ENCODE measurements around the gene XRCC3.

Gene XRCC3

DNA sequence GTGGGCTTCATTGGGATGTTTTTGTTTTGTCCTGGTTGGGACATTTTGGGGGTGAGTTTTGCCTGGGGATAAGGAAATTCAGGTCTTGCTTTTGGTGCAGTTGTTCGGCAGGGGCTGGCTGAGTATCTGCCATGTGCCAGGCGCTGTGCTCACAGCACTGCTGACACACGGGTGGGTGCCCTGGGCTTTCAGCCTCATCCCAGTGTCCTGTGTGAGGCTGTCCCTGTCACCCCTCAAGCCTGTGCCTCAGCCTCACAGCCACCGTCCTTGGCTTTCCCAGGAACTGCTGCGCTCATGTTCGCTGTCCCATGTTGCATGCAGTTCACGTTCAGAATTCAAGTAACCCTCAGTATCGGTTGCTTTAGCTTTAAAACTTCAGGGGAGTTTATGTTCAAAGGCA lies 24.9 kb downstream of the XRCC3 start:
- DNase-seq: no peak

- no peak for DNase-seq
Observed at GRCh38 chr14:103688906-103689902, 26.0 kb downstream of the XRCC3 start.

- DNase-seq: no peak
Observed at GRCh38 chr14:103688441-103688840, 26.8 kb downstream of the XRCC3 start.

GRCh38 chr14:103687712-103688111 lies 27.5 kb downstream of the XRCC3 start:
- no peak for DNase-seq

DNA sequence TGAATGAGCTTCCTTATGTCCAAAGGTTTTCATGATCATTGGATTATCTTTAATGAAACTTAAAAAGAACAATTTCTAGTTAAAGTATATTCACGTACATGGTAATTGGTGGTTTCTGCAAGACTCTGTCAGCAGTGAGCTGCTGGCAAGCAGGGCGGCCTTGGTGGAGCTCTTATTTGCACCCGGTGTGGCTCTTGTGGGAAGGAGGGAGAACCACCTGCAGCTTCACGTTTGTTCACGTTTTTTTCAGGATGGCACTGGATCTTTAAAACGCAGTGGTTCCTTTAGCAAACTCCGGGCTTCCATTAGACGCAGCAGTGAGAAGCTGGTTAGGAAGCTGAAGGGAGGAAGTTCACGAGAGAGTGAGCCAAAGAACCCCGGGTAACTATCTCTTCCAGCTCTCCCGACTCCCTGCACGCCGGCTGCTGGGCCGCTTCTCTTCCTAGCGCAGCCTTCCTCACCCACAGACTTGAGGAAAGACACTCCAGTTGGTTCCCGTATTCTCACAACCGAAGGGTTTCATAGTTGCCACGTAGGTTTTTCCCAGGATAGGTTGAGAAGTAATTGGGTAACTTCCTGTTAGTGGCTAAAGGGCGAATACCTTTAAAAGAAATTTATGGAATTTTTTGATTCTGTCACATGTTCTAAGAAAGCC lies 28.3 kb downstream of the XRCC3 start:
- DNase-seq: no peak

GRCh38 chr14:103685276-103686211 lies 29.7 kb downstream of the XRCC3 start:
- no peak for DNase-seq

DNA sequence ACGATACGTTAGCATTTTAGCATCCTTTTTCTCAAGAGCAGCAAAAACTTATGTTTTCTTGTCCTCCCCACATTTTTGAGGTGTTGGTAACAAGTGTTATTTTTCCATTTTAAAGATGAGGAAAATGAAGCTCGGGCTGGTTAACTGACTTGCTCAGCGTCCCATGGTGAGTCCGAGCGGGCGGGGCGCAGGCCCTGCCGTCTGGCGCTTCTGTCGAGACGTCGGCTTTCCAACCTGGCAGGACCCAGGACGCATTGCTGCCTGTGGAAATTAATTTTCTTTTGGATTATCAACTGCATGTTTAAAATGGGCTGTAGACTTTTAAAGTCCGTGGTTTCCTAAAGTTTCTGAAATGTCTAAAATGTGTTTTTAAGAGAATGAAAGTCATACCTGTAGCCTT lies 30.4 kb downstream of the XRCC3 start:
- DNase-seq: no peak

DNA sequence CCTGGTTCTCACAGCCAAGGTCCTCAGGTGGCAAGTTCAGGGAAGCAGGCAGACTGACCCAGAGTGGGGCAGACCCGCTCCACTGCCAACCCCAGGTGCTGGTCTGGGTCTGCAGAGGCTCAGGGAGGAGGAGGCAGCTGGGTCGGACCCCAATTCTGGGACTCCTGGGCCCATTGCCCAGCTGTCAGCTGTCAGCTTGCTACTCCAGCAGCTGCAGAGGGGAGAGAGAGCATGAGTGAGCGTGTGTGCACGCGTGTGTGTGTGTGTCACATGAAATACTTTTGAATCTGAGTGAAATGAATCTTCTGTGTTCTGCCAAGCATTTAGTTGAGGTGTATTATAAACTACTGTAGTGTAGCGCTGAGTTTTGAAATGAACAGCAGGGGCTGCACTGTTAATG lies 30.8 kb downstream of the XRCC3 start:
- DNase-seq: no peak

DNA sequence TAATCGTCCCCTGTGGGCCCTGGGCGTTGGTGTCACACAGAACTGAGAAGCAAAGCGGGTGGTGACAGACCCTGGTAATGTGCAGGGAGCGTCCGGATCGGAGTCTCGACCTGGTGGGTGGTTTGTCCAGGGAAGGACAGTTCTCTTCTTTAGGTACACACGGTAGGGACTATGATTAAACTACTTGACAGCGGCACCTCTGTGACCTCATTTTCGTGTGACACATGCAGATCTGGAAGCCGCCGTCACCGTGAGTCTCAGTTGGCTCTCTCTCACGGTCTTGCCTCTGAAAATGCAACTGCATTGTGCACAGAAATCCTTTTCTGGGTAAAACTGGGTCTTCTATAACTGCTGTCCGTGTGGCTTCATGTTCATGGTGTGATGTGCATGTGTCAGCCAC lies 32.1 kb downstream of the XRCC3 start:
- DNase-seq: no peak

GRCh38 chr14:103680491-103681231 lies 34.6 kb downstream of the XRCC3 start:
- DNase-seq: no peak

GRCh38 chr14:103679351-103679750 lies 35.9 kb downstream of the XRCC3 start:
- DNase-seq: peak; percentile 36

DNA sequence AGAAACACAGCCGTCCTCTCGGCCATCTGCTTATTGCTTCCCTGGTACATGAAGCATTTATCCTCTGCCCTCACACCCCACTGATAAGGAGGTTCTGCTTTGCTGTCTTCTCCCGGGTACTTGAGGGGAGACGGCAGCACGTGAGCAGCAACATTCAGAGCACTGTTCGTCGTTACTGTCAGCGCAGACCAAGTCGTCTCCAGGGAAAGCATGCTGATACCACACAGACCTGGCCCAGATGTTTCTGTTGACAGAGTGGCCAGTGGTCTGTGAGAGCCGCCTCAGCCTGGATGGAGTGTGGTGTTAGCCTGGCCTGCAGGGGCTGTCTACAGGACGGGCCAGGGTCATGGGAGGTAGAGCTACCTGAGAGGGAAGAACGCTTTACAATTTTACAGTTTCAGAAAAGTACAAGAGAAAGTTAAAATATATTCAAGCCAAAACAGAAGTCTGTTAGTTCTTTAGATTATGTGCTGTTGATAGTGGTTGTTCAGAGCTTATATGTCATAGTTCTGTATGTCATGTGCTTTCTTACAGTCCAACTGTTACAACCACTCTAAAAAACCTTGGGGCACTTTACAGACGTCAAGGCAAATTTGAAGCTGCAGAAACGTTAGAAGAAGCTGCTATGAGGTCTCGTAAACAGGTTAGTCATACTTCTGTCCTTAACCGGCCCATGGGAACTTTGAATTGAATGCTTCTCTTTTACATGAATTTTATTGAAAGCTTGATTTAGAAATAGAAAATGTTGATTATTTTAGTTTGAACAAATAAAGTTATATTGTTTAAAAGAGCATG lies 38.2 kb downstream of the XRCC3 start:
- no peak for DNase-seq

DNA sequence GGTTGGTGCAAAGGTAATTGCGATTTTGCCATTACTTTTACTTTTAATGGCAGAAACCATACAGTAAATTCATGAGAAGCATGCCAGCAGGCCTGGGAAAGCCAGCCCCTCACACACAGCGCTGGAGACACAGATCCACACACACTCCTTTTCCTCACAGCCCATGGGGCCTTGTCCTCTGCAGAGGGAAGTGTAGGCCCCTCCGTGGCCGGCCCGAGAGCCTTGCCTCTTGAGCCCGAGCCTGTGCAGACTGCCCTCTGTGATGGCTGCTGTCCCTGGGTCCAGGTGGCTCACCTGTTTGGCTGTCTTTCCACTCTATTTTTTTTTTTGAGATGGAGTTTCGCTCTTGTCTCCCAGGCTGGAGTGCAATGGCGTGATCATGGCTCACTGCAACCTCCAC lies 39.3 kb downstream of the XRCC3 start:
- no peak for DNase-seq

GRCh38 chr14:103671911-103672310 lies 43.3 kb downstream of the XRCC3 start:
- no peak for DNase-seq

- DNase-seq: no peak
Observed at GRCh38 chr14:103669370-103669769, 45.9 kb downstream of the XRCC3 start.

- no peak for DNase-seq
Observed at GRCh38 chr14:103668117-103668516, 47.1 kb downstream of the XRCC3 start.

- DNase-seq: no peak
Observed at GRCh38 chr14:103667671-103668070, 47.6 kb downstream of the XRCC3 start.

DNA sequence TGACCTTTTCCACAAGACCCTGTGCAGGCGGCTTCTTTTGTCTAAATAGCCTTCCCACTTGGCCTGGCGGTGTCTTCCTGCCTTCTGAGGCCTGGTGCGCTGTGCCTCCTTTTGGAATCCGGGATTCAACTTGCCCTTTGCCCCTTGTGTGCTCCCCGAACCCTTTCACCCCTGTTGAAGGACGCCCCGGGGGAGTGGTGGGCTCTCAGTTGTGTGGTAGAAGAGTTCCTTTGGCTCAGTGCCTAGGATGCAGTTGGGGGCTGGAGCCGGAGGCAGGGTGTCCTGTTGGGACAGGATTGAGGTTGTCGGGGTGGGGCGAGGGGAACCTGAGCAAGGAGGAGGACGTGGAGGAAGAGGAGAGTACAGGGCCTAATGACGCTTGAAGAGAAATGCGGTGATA lies 51.7 kb downstream of the XRCC3 start:
- no peak for DNase-seq

DNA sequence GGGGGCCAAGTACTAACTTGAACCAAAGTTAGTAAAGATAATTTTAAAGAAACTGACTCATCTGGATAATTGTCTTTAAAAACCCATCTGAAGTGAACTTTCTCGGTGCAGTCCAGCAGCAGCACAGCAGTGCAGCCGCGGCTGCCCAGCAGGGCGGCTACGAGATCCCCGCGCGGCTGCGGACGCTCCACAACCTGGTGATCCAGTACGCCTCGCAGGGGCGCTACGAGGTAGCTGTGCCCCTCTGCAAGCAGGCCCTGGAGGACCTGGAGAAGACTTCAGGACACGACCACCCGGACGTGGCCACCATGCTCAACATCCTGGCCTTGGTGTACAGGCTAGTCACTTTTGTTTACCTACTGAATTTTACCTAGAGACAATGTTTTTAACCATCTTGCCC lies 52.7 kb downstream of the XRCC3 start:
- no peak for DNase-seq

DNA sequence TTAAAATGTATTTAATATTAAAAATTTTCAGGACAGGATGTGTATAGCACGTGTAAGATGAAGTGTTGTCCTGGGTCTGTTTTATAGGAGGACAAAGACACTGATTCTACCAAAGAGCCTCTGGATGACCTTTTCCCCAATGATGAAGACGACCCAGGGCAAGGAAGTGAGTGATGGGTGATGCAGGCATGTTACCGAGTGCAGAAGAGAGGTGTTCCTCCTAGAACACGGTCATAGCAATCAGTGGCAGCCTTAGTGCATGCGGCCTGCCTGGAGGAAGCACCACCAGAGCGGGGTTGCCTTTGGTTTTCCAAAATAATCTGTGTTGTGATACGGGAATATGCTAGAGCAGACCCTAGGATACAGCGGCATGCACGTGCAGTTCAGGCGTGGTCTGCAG lies 53.2 kb downstream of the XRCC3 start:
- DNase-seq: no peak

DNA sequence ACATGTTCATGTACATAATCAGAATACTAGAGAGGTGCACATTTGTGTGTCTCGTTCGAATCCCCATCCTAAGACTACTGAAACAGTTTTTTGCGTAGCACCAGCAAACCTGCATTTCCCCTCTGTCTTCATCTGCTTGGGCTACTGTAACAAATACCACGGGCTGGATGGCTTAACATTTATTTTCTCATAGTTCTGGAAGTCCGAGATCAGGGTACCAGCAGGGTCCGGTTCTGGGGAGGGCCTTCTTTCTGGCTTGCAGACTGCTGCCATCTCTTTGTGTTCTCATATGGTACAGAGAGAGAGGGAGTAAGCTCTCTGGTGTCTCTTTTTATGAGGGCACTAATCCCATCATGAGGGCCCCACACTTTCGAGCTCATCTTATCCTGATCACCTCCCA lies 55.6 kb downstream of the XRCC3 start:
- DNase-seq: no peak

GRCh38 chr14:103657471-103657870 lies 57.8 kb downstream of the XRCC3 start:
- no peak for DNase-seq

All from NCI-H1694 (cell line).